SU-DHL-6 (cell line): Measurements from ENCODE around the gene CIB2.

ENCODE experiments used
- H2AFZ ChIP-seq: fragments of 200-600 bp; sonication (generic); 2 replicates; pipeline ENCODE4 v1.6.1; 2014; ENCODE audit warnings: low read depth, mild to moderate bottlenecking, moderate library complexity, mixed read lengths, antibody characterized with exemption, low read length; ENCODE audit not compliant: severe bottlenecking
- H3F3A ChIP-seq: fragments of 200-600 bp; shearing (Covaris generic); 2 replicates; pipeline ENCODE4 v1.6.0; 2016; ENCODE audit warnings: antibody characterized with exemption, mild to moderate bottlenecking; ENCODE audit not compliant: insufficient read depth
- H3K27ac ChIP-seq: fragments of 200-600 bp; sonication (generic); 2 replicates; pipeline ENCODE4 v1.5.1; 2016; ENCODE audit warnings: low read depth, mild to moderate bottlenecking, low read length, moderate library complexity, mixed read lengths
- H3K27me3 ChIP-seq: fragments of 200-600 bp; sonication (generic), shearing (Covaris generic); 2 replicates; pipeline ENCODE4 v1.6.0; 2014; ENCODE audit warnings: mild to moderate bottlenecking, low read length
- H3K36me3 ChIP-seq: fragments of 200-600 bp; sonication (generic); 2 replicates; pipeline ENCODE4 v1.6.1; 2014; ENCODE audit warnings: mild to moderate bottlenecking, low read length, mixed read lengths
- H3K4me2 ChIP-seq: fragments of 300-600, 200-600 bp; shearing (Covaris generic), sonication (generic); 2 replicates; pipeline ENCODE4 v1.6.0; 2014; ENCODE audit warnings: low read length, low read depth, mild to moderate bottlenecking; ENCODE audit not compliant: poor library complexity, severe bottlenecking
- H3K4me3 ChIP-seq: fragments of 200-600 bp; sonication (generic); 2 replicates; pipeline ENCODE4 v1.5.1; 2014; ENCODE audit warnings: antibody characterized with exemption, low read length, mild to moderate bottlenecking, mixed read lengths; ENCODE audit not compliant: insufficient read depth, poor library complexity, severe bottlenecking
- H3K79me2 ChIP-seq: fragments of 200-600 bp; sonication (generic); 2 replicates; pipeline ENCODE4 v1.6.1; 2014; ENCODE audit warnings: mild to moderate bottlenecking, low read length, moderate library complexity; ENCODE audit not compliant: insufficient read depth
- H3K9ac ChIP-seq: fragments of 200-600 bp; sonication (generic); 2 replicates; pipeline ENCODE4 v1.7.0; 2014; ENCODE audit warnings: mild to moderate bottlenecking, low read length
- H3K9me2 ChIP-seq: fragments of 200-600 bp; sonication (generic); replicated peaks from 2 replicates; pipeline ENCODE4 v1.6.1; 2014; ENCODE audit warnings: low read length; ENCODE audit not compliant: insufficient read depth
- H3K9me3 ChIP-seq: fragments of 200-600 bp; sonication (generic); 2 replicates; pipeline ENCODE4 v1.6.1; 2014; ENCODE audit warnings: low read length, mixed read lengths; ENCODE audit not compliant: insufficient read depth
- H4K20me1 ChIP-seq: fragments of 200-600 bp; sonication (generic); 2 replicates; pipeline ENCODE4 v1.6.1; 2014; ENCODE audit warnings: low read depth, mild to moderate bottlenecking, antibody characterized with exemption, low read length, moderate library complexity, mixed read lengths
- EZH2phosphoT487 ChIP-seq: fragments of 200-600 bp; sonication (generic), shearing (Covaris generic); conservative IDR thresholded peaks from 2 replicates; pipeline ENCODE4 v1.6.1; 2018; ENCODE audit warnings: mild to moderate bottlenecking, antibody characterized with exemption, low read length, moderate library complexity, mixed read lengths
- TF ChIP-seq, protein P1 (sequence below): fragments of 200-600 bp; sonication (generic); IDR thresholded peaks from one replicate; pipeline ENCODE4 v1.5.1; 2017; ENCODE audit warnings: antibody characterized with exemption, mild to moderate bottlenecking, low read length, moderate library complexity; ENCODE audit not compliant: insufficient read depth, poor library complexity, severe bottlenecking

The CIB2 gene

DNA sequence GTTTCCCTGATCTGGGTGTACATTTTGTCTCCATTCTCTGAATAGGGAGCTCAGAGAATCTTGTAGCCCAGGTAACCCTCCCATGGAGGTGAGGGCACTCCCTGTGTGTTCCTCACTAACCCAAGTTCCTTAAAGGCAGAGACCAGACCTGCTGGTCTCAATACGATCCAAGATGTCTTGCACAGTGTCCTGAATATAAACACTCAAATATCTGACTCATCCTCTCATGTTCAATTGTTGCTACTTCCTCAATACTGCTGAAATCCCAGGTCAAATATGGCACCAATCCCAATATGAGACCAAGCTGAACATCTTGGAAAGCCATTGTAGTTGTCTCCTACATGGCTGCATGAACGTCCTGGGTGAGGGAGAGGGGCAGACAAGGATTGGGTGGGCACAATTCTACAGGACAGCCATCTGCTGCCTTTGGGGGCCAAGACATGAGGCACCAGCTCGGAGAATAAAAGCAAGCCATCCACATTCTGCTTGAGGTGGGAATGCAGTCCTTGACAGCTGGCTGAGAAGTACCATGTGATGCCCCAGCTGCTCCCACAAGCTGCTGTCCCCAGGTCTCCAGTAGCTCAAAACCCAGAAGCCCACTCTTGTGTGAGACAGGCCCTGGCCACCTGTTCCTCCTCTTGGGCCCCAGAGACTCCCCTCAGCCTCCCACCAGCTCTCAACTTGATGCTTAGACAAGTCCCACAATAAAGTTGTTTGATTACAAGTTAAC, 72.0 kb downstream of the CIB2 start:
- Histone ChIP-seq H3K79me2 (peaks cover 15% of the 10 kb centered on the region; the same call in 1 of the 2 replicates), H3K9ac (no peak overlapping the region), H3K27me3 (no peaks in the 10 kb centered on the region), H3K27ac (no peak overlapping the region), H3F3A (no peaks in the 10 kb centered on the region), H2AFZ (no peak overlapping the region), H3K4me2 (no peak overlapping the region), H3K4me3 (no peak overlapping the region), H3K9me2 (no peaks in the 10 kb centered on the region), H3K9me3 (no peaks in the 10 kb centered on the region), H4K20me1 (no peaks in the 10 kb centered on the region; the same call in 1 of the 2 replicates), H3K36me3 (no peaks in the 10 kb centered on the region)
- TF ChIP-seq, protein P1, sequence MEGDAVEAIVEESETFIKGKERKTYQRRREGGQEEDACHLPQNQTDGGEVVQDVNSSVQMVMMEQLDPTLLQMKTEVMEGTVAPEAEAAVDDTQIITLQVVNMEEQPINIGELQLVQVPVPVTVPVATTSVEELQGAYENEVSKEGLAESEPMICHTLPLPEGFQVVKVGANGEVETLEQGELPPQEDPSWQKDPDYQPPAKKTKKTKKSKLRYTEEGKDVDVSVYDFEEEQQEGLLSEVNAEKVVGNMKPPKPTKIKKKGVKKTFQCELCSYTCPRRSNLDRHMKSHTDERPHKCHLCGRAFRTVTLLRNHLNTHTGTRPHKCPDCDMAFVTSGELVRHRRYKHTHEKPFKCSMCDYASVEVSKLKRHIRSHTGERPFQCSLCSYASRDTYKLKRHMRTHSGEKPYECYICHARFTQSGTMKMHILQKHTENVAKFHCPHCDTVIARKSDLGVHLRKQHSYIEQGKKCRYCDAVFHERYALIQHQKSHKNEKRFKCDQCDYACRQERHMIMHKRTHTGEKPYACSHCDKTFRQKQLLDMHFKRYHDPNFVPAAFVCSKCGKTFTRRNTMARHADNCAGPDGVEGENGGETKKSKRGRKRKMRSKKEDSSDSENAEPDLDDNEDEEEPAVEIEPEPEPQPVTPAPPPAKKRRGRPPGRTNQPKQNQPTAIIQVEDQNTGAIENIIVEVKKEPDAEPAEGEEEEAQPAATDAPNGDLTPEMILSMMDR: no peak
- no peak for TF ChIP-seq EZH2phosphoT487

DNA sequence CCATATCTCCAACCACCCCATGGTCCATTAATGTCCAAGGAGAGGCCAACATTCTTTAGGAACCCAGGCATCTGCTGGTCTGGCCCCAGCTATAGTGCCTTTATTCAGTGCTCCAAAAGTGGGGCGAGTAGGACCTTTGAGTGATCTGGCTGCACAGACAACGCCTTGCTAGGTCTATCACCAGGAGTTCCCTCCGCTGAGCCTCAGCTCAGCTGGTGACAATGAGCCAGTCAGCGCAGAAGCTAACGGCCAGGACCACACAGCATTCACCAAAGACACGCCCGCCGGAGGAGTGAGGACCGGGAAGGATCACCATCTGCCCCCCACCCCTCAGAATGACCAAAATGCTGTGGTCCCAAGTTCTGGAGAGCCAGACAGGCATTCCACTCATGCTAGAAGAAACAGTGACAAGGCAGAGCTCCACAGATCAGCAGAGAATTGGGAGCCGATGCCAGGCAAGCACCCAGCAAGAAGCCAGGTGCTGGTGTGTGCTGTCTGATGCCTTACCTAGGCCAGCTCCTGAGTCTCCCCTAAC, 72.8 kb downstream of the CIB2 start:
- Histone ChIP-seq H3K79me2 (peaks cover 7% of the 10 kb centered on the region; the same call in 1 of the 2 replicates), H2AFZ (no peak overlapping the region), H3F3A (no peaks in the 10 kb centered on the region), H3K9ac (no peak overlapping the region), H3K36me3 (no peaks in the 10 kb centered on the region), H3K4me2 (no peak overlapping the region), H4K20me1 (no peaks in the 10 kb centered on the region; the same call in 1 of the 2 replicates), H3K27me3 (no peaks in the 10 kb centered on the region), H3K9me3 (no peaks in the 10 kb centered on the region), H3K4me3 (no peak overlapping the region), H3K9me2 (no peaks in the 10 kb centered on the region), H3K27ac (no peak overlapping the region)
- no peak for TF ChIP-seq EZH2phosphoT487
- TF ChIP-seq, protein P1: no peak

DNA sequence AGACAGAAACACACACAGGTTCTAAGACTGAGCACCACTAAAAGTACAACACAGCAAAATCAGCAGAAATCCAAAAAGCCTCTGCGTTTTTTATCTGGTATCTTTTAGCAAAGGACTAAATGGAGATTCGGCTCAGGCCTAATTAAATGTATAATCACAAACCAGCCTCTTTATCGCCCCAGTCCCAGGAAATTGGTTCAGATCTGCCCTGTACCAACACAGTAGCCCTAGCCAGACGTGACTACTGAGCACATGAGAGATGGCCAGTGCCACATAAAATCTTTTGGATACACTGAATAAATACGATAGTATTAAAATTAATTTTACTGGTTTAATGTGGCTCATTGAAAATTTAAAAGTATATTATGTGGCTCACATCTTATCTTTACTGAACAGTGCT, 73.4 kb downstream of the CIB2 start:
- Histone ChIP-seq H3K9me2 (no peaks in the 10 kb centered on the region), H4K20me1 (no peaks in the 10 kb centered on the region; the same call in 1 of the 2 replicates), H3K4me2 (no peak overlapping the region), H3K27ac (no peak overlapping the region), H3K9me3 (no peaks in the 10 kb centered on the region), H3K79me2 (peaks cover 7% of the 10 kb centered on the region; the same call in 1 of the 2 replicates), H3K36me3 (no peaks in the 10 kb centered on the region), H3K9ac (no peak overlapping the region), H3K4me3 (no peak overlapping the region), H2AFZ (no peak overlapping the region), H3F3A (no peaks in the 10 kb centered on the region), H3K27me3 (no peaks in the 10 kb centered on the region)
- TF ChIP-seq EZH2phosphoT487: no peak
- TF ChIP-seq, protein P1: no peak
